ENCODE data around the gene LPGAT1.

LPGAT1 gene

GRCh38 chr1:211828584-211829342 is 1.8 kb downstream of the LPGAT1 start:
- no peak for DNase-seq (ENCODE audit: low read depth)

GRCh38 chr1:211827051-211827450 is 3.5 kb downstream of the LPGAT1 start:
- no peak for DNase-seq (ENCODE audit: low read depth)

- DNase-seq (ENCODE audit: low read depth): no peak
Observed at GRCh38 chr1:211825980-211826379, 4.6 kb downstream of the LPGAT1 start.

GRCh38 chr1:211822677-211823407 is 7.7 kb downstream of the LPGAT1 start:
- DNase-seq (ENCODE audit: low read depth): no peak

- no peak for DNase-seq (ENCODE audit: low read depth)
Observed at GRCh38 chr1:211816586-211816985, 14.0 kb downstream of the LPGAT1 start.

- no peak for DNase-seq (ENCODE audit: low read depth)
Observed at GRCh38 chr1:211814313-211814712, 16.2 kb downstream of the LPGAT1 start.

- DNase-seq (ENCODE audit: low read depth): no peak
Observed at GRCh38 chr1:211813590-211813989, 17.0 kb downstream of the LPGAT1 start.

GRCh38 chr1:211812584-211812983 is 18.0 kb downstream of the LPGAT1 start:
- no peak for DNase-seq (ENCODE audit: low read depth)

GRCh38 chr1:211811848-211812247 is 18.7 kb downstream of the LPGAT1 start:
- DNase-seq (ENCODE audit: low read depth): no peak

- no peak for DNase-seq (ENCODE audit: low read depth)
Observed at GRCh38 chr1:211811126-211811525, 19.4 kb downstream of the LPGAT1 start.

- DNase-seq (ENCODE audit: low read depth): no peak
Observed at GRCh38 chr1:211808475-211808874, 22.1 kb downstream of the LPGAT1 start.

GRCh38 chr1:211804915-211805314 is 25.6 kb downstream of the LPGAT1 start:
- DNase-seq (ENCODE audit: low read depth): no peak

- no peak for DNase-seq (ENCODE audit: low read depth)
Observed at GRCh38 chr1:211800925-211801607, 29.5 kb downstream of the LPGAT1 start.

- DNase-seq (ENCODE audit: low read depth): no peak
Observed at GRCh38 chr1:211797994-211798393, 32.6 kb downstream of the LPGAT1 start.

GRCh38 chr1:211791979-211792378 is 38.6 kb downstream of the LPGAT1 start:
- DNase-seq (ENCODE audit: low read depth): no peak

GRCh38 chr1:211789641-211790464 is 40.7 kb downstream of the LPGAT1 start:
- DNase-seq (ENCODE audit: low read depth): no peak

GRCh38 chr1:211788626-211789025 is 41.9 kb downstream of the LPGAT1 start:
- no peak for DNase-seq (ENCODE audit: low read depth)

- no peak for DNase-seq (ENCODE audit: low read depth)
Observed at GRCh38 chr1:211783897-211784296, 46.7 kb downstream of the LPGAT1 start.

- DNase-seq (ENCODE audit: low read depth): no peak
Observed at GRCh38 chr1:211783266-211783665, 47.3 kb downstream of the LPGAT1 start.

GRCh38 chr1:211781260-211781659 is 49.3 kb downstream of the LPGAT1 start:
- DNase-seq (ENCODE audit: low read depth): no peak

GRCh38 chr1:211775170-211775569 is 55.4 kb downstream of the LPGAT1 start:
- no peak for DNase-seq (ENCODE audit: low read depth)

- DNase-seq (ENCODE audit: low read depth): no peak
Observed at GRCh38 chr1:211764701-211765100, 65.9 kb downstream of the LPGAT1 start.
